ENCODE measurements around the gene ZNF10.
A peak's percentile ranks its signal among the peaks of the same experiment; 100 is the strongest.

The ZNF10 gene

DNA sequence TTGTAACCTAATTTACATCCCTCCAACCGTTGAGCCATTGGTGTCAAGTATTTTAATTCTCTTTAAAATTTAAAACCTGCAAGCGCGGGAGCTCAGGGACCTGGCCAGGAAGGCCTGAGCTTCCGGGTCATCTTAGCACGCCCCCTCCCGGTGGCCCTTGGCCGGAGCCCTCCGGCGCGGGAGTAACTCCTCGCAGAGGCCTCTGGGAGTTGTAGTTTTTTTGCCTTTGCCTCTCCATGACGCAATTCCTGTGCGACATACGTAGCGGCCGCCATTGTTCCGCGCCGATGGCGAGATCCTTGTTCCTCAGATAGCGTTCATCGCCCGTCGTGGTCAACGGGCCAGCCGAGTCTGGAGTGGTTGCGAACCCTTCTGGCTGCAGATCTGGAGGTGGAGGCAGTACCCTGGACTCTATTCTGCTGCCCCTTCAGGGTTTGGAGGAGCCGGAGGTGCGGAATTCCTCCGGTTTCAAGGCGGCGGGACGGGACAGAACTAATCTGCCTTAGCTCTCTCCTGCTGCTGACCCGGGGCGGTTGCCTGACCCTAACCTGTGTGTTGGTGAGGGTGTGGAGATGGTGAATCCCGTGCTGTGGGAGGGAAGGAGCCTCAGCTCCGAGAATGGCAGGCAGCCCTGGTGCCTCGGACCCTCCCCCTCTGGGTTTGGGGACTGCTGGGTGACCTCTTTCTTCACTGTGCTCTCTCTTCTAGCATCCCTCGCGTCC, 51.0 kb downstream of the ZNF10 start, which contains the start of gene ZNF268:
Gene ZNF268 (plus strand): TSS at position 258 of the 722 bp plus-strand sequence. CDS start 503 bp downstream, outside the sequence.
- H3K9ac ChIP-seq (ENCODE audit: low read length in 5 of 5): peak within 1 kb of the TSS; percentile 77 to 95 (median 87)
- peak within 1 kb of the TSS; percentile 65 for H3K27ac ChIP-seq (ENCODE audit: low read depth, low read length)
- peaks cover 24 to 56% (median 42%) of the 10 kb centered on the region in 5 donors for H3K9me3 ChIP-seq (ENCODE audit: control insufficient read depth in 5 of 5, low read length in 5 of 5)
- peaks cover 0 to 13% (median 11%) of the 10 kb centered on the region in 5 donors for H3K4me1 ChIP-seq (ENCODE audit: control insufficient read depth in 5 of 5, insufficient read depth in 5 of 5, low read length in 5 of 5)
- H3K36me3 ChIP-seq (ENCODE audit: control insufficient read depth in 5 of 5, insufficient read depth in 5 of 5, low read length in 5 of 5): peaks cover 5 to 36% (median 33%) of the 10 kb centered on the region in 5 donors
- no peaks in the 10 kb centered on the region for H3K27me3 ChIP-seq (ENCODE audit: control insufficient read depth in 5 of 5, insufficient read depth in 4 of 5, low read length in 5 of 5)
- peak within 1 kb of the TSS; percentile 92 to 100 (median 100) for H3K4me3 ChIP-seq (ENCODE audit: low read depth in 1 of 5, low read length in 5 of 5)

- Histone ChIP-seq H3K9me3 (ENCODE audit: control insufficient read depth in 5 of 5, low read length in 5 of 5) (peaks cover 80 to 94% (median 91%) of the 10 kb centered on the region in 5 donors), H3K27ac (ENCODE audit: low read depth, low read length) (no peak overlapping the region), H3K4me3 (ENCODE audit: low read depth in 1 of 5, low read length in 5 of 5) (peak overlapping the region in 4 of 5 donors; percentile 10 to 65 (median 36)), H3K36me3 (ENCODE audit: control insufficient read depth in 5 of 5, insufficient read depth in 5 of 5, low read length in 5 of 5) (peaks cover 61 to 98% (median 96%) of the 10 kb centered on the region in 5 donors), H3K27me3 (ENCODE audit: control insufficient read depth in 5 of 5, insufficient read depth in 4 of 5, low read length in 5 of 5) (no peaks in the 10 kb centered on the region), H3K4me1 (ENCODE audit: control insufficient read depth in 5 of 5, insufficient read depth in 5 of 5, low read length in 5 of 5) (no peaks in the 10 kb centered on the region), H3K9ac (ENCODE audit: low read length in 5 of 5) (no peak overlapping the region)
Observed at GRCh38 chr12:133190176-133190575, 59.7 kb downstream of the ZNF10 start.

DNA sequence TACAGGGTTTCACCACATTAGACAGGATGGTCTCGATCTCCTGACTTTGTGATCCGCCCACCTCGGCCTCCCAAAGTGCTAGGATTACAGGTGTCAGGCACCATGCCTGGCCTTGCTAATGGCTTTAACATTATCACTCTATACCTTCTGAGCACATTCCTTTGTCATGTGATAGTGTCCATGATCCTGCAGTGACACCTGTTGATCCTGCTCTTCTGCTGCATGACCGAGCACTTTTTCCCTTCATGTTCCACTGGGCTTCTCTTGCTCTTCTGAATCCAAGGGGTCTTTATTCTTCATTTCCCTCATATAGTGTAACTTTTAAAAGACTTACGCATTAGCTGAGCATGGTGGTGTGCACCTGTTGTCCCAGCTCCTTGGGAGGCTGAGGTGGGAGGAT, 62.4 kb downstream of the ZNF10 start:
- H3K27ac ChIP-seq (ENCODE audit: low read depth, low read length): no peak overlapping the region
- peaks cover 52 to 86% (median 84%) of the 10 kb centered on the region in 5 donors for H3K36me3 ChIP-seq (ENCODE audit: control insufficient read depth in 5 of 5, insufficient read depth in 5 of 5, low read length in 5 of 5)
- peaks cover 68 to 82% (median 80%) of the 10 kb centered on the region in 5 donors for H3K9me3 ChIP-seq (ENCODE audit: control insufficient read depth in 5 of 5, low read length in 5 of 5)
- H3K9ac ChIP-seq (ENCODE audit: low read length in 5 of 5): no peak overlapping the region
- peak overlapping the region; percentile 26 to 65 (median 45) for H3K4me3 ChIP-seq (ENCODE audit: low read depth in 1 of 5, low read length in 5 of 5)
- H3K27me3 ChIP-seq (ENCODE audit: control insufficient read depth in 5 of 5, insufficient read depth in 4 of 5, low read length in 5 of 5): no peaks in the 10 kb centered on the region
- no peaks in the 10 kb centered on the region for H3K4me1 ChIP-seq (ENCODE audit: control insufficient read depth in 5 of 5, insufficient read depth in 5 of 5, low read length in 5 of 5)

DNA sequence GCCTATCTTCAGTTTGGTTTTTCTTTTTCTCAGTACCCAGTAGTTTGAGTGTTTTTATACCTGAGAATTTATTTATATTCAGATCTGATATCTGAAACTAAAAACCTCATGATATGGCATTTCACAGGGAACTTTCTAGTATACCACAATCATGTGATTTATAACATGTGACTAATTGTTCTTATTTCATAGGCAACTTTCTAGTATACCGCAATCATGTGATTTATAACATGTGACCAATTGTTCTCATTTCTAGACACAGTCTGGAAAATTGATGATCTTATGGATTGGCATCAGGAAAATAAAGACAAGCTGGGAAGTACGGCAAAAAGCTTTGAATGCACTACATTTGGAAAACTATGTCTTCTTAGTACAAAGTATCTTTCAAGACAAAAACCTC, 71.5 kb downstream of the ZNF10 start:
- Histone ChIP-seq H3K27me3 (ENCODE audit: control insufficient read depth in 5 of 5, insufficient read depth in 4 of 5, low read length in 5 of 5) (no peaks in the 10 kb centered on the region), H3K4me3 (ENCODE audit: low read depth in 1 of 5, low read length in 5 of 5) (peak overlapping the region; percentile 41 to 75 (median 60))

GRCh38 chr12:133202493-133203343, 72.3 kb downstream of the ZNF10 start:
- peak overlapping the region; percentile 41 to 75 (median 60) for H3K4me3 ChIP-seq (ENCODE audit: low read depth in 1 of 5, low read length in 5 of 5)
- no peak overlapping the region for H3K27ac ChIP-seq (ENCODE audit: low read depth, low read length)
- peaks cover 0 to 7% (median 0%) of the 10 kb centered on the region in 5 donors for H3K4me1 ChIP-seq (ENCODE audit: control insufficient read depth in 5 of 5, insufficient read depth in 5 of 5, low read length in 5 of 5)
- H3K27me3 ChIP-seq (ENCODE audit: control insufficient read depth in 5 of 5, insufficient read depth in 4 of 5, low read length in 5 of 5): no peaks in the 10 kb centered on the region
- H3K9ac ChIP-seq (ENCODE audit: low read length in 5 of 5): no peak overlapping the region
- peaks cover 26 to 45% (median 30%) of the 10 kb centered on the region in 5 donors for H3K36me3 ChIP-seq (ENCODE audit: control insufficient read depth in 5 of 5, insufficient read depth in 5 of 5, low read length in 5 of 5)
- H3K9me3 ChIP-seq (ENCODE audit: control insufficient read depth in 5 of 5, low read length in 5 of 5): peaks cover 70 to 75% (median 73%) of the 10 kb centered on the region in 5 donors

More for the DNA sequence above, 71.5 kb downstream of the ZNF10 start:
- Histone ChIP-seq H3K27ac (ENCODE audit: low read depth, low read length) (no peak overlapping the region), H3K4me1 (ENCODE audit: control insufficient read depth in 5 of 5, insufficient read depth in 5 of 5, low read length in 5 of 5) (peaks cover 0 to 7% (median 0%) of the 10 kb centered on the region in 5 donors), H3K9me3 (ENCODE audit: control insufficient read depth in 5 of 5, low read length in 5 of 5) (peaks cover 62 to 66% (median 65%) of the 10 kb centered on the region in 5 donors), H3K36me3 (ENCODE audit: control insufficient read depth in 5 of 5, insufficient read depth in 5 of 5, low read length in 5 of 5) (peaks cover 26 to 45% (median 30%) of the 10 kb centered on the region in 5 donors), H3K9ac (ENCODE audit: low read length in 5 of 5) (no peak overlapping the region)

- H3K27ac ChIP-seq (ENCODE audit: low read depth, low read length): no peak overlapping the region
- H3K27me3 ChIP-seq (ENCODE audit: control insufficient read depth in 5 of 5, insufficient read depth in 4 of 5, low read length in 5 of 5): no peaks in the 10 kb centered on the region
- peaks cover 76 to 83% (median 82%) of the 10 kb centered on the region in 5 donors for H3K9me3 ChIP-seq (ENCODE audit: control insufficient read depth in 5 of 5, low read length in 5 of 5)
- H3K4me3 ChIP-seq (ENCODE audit: low read depth in 1 of 5, low read length in 5 of 5): peak overlapping the region; percentile 41 to 75 (median 60)
- H3K4me1 ChIP-seq (ENCODE audit: control insufficient read depth in 5 of 5, insufficient read depth in 5 of 5, low read length in 5 of 5): peaks cover 0 to 7% (median 0%) of the 10 kb centered on the region in 5 donors
- H3K36me3 ChIP-seq (ENCODE audit: control insufficient read depth in 5 of 5, insufficient read depth in 5 of 5, low read length in 5 of 5): peaks cover 26 to 45% (median 30%) of the 10 kb centered on the region in 5 donors
- peak overlapping the region in 1 of 5 donors; percentile 9 for H3K9ac ChIP-seq (ENCODE audit: low read length in 5 of 5)
Observed at GRCh38 chr12:133203344-133204263, 73.2 kb downstream of the ZNF10 start.

GRCh38 chr12:133204264-133204603, 73.8 kb downstream of the ZNF10 start:
- Histone ChIP-seq H3K27me3 (ENCODE audit: control insufficient read depth in 5 of 5, insufficient read depth in 4 of 5, low read length in 5 of 5) (no peaks in the 10 kb centered on the region), H3K27ac (ENCODE audit: low read depth, low read length) (no peak overlapping the region), H3K9ac (ENCODE audit: low read length in 5 of 5) (no peak overlapping the region), H3K36me3 (ENCODE audit: control insufficient read depth in 5 of 5, insufficient read depth in 5 of 5, low read length in 5 of 5) (peaks cover 26 to 45% (median 30%) of the 10 kb centered on the region in 5 donors), H3K4me3 (ENCODE audit: low read depth in 1 of 5, low read length in 5 of 5) (peak overlapping the region; percentile 41 to 75 (median 60)), H3K4me1 (ENCODE audit: control insufficient read depth in 5 of 5, insufficient read depth in 5 of 5, low read length in 5 of 5) (peaks cover 0 to 7% (median 0%) of the 10 kb centered on the region in 5 donors), H3K9me3 (ENCODE audit: control insufficient read depth in 5 of 5, low read length in 5 of 5) (peaks cover 78 to 90% (median 87%) of the 10 kb centered on the region in 5 donors)

- H3K27me3 ChIP-seq (ENCODE audit: control insufficient read depth in 5 of 5, insufficient read depth in 4 of 5, low read length in 5 of 5): no peaks in the 10 kb centered on the region
- H3K4me3 ChIP-seq (ENCODE audit: low read depth in 1 of 5, low read length in 5 of 5): peak overlapping the region; percentile 41 to 60 (median 49)
- H3K4me1 ChIP-seq (ENCODE audit: control insufficient read depth in 5 of 5, insufficient read depth in 5 of 5, low read length in 5 of 5): peaks cover 0 to 7% (median 0%) of the 10 kb centered on the region in 5 donors
- peaks cover 81 to 100% (median 95%) of the 10 kb centered on the region in 5 donors for H3K9me3 ChIP-seq (ENCODE audit: control insufficient read depth in 5 of 5, low read length in 5 of 5)
- no peak overlapping the region for H3K9ac ChIP-seq (ENCODE audit: low read length in 5 of 5)
- peaks cover 18 to 33% (median 19%) of the 10 kb centered on the region in 5 donors for H3K36me3 ChIP-seq (ENCODE audit: control insufficient read depth in 5 of 5, insufficient read depth in 5 of 5, low read length in 5 of 5)
- no peak overlapping the region for H3K27ac ChIP-seq (ENCODE audit: low read depth, low read length)
Observed at GRCh38 chr12:133206390-133206789, 76.0 kb downstream of the ZNF10 start.

Data from subcutaneous abdominal adipose tissue (tissue), 5 donors.